GM06990 (cell line): Measurements from ENCODE around the gene FAM110D.

Experiments
- DNase-seq: peaks from one replicate; pipeline ENCODE4 v3.0.0-alpha.2; 2011; ENCODE audit not compliant: insufficient read length; ENCODE audit errors: extremely low read depth
- H3K27me3 ChIP-seq: replicated peaks from 2 replicates; pipeline ENCODE4 v1.6.0; 2011; ENCODE audit warnings: low read length; ENCODE audit not compliant: control insufficient read depth, insufficient read depth
- H3K36me3 ChIP-seq: 2 replicates; pipeline ENCODE4 v1.5.1; 2011; ENCODE audit warnings: low read length; ENCODE audit not compliant: control insufficient read depth, insufficient read depth
- H3K4me3 ChIP-seq: replicated peaks from 2 replicates; pipeline ENCODE4 v1.5.1; 2011; ENCODE audit warnings: low read depth, mild to moderate bottlenecking, control low read depth, low read length
- CTCF ChIP-seq: IDR thresholded peaks from 2 replicates; pipeline ENCODE4 v1.5.1; 2011; ENCODE audit warnings: low read length, control low read depth, mild to moderate bottlenecking, inconsistent platforms; ENCODE audit not compliant: insufficient read depth, poor library complexity, severe bottlenecking

FAM110D gene

GRCh38 chr1:26129778-26130177 is 29.1 kb upstream of the FAM110D start:
- H3K4me3 ChIP-seq, result no peak overlapping the region
- no peak for TF ChIP-seq CTCF
- H3K27me3 ChIP-seq, result no peaks in the 10 kb centered on the region; the same call in 1 of the 2 replicates
- no peak for DNase-seq
- H3K36me3 ChIP-seq, result no peaks in the 10 kb centered on the region

GRCh38 chr1:26130695-26131094 is 28.2 kb upstream of the FAM110D start:
- TF ChIP-seq CTCF, result no peak

GRCh38 chr1:26132128-26132833 is 26.6 kb upstream of the FAM110D start:
- H3K27me3 ChIP-seq, result no peaks in the 10 kb centered on the region; the same call in 1 of the 2 replicates
- no peaks in the 10 kb centered on the region for H3K36me3 ChIP-seq
- DNase-seq, result no peak
- H3K4me3 ChIP-seq, result no peak overlapping the region
- TF ChIP-seq CTCF, result no peak

More at GRCh38 chr1:26130695-26131094, 28.2 kb upstream of the FAM110D start:
- Histone ChIP-seq H3K36me3 (no peaks in the 10 kb centered on the region), H3K27me3 (no peaks in the 10 kb centered on the region; the same call in 1 of the 2 replicates), H3K4me3 (no peak overlapping the region)
- no peak for DNase-seq

- no peaks in the 10 kb centered on the region; the same call in 1 of the 2 replicates for H3K27me3 ChIP-seq
- no peak for TF ChIP-seq CTCF
- DNase-seq, result no peak
- H3K36me3 ChIP-seq, result no peaks in the 10 kb centered on the region
- H3K4me3 ChIP-seq, result no peak overlapping the region
These were observed 26.1 kb upstream of the FAM110D start for GRCh38 chr1:26132834-26133167.

GRCh38 chr1:26134466-26134865 is 24.4 kb upstream of the FAM110D start:
- H3K4me3 ChIP-seq, result no peak overlapping the region
- no peak for TF ChIP-seq CTCF
- no peak for DNase-seq
- H3K27me3 ChIP-seq, result no peaks in the 10 kb centered on the region; the same call in 1 of the 2 replicates
- H3K36me3 ChIP-seq, result no peaks in the 10 kb centered on the region
